HG03460 (cell line): ENCODE data around the gene GLRX.
A peak's percentile ranks its signal among the peaks of the same experiment; 100 is the strongest.
"Not testable (repeated sequence)": the region's sequence is repeated elsewhere in the genome, so short reads cannot be mapped to it uniquely, and the experiment has no call there.

ENCODE experiments used
- ATAC-seq: cut with Tn5 transposase; IDR thresholded peaks from one replicate; pipeline ENCODE4 v1.9.1; 2021; ENCODE audit not compliant: unreplicated experiment

The GLRX gene

DNA sequence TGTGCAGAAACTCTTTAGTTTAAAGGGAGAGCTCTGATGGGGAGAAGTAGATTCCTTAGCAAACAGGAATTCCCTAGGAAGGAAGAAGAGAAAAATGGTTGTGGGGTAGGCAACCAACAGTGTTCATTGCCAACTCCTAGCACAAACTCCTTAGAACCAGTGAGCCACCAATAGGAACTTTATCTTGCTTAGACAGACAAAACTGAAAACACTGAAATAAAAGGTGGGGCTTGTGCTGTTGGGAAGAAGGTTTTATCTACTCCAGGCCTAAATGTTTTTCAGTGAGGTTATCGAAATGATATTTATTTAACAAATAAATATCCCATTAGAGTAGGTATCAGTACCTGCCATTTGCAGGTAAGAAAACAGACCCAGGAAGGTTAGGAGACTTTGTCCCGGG lies 7.7 kb upstream of the GLRX start:
- no peak for ATAC-seq

DNA sequence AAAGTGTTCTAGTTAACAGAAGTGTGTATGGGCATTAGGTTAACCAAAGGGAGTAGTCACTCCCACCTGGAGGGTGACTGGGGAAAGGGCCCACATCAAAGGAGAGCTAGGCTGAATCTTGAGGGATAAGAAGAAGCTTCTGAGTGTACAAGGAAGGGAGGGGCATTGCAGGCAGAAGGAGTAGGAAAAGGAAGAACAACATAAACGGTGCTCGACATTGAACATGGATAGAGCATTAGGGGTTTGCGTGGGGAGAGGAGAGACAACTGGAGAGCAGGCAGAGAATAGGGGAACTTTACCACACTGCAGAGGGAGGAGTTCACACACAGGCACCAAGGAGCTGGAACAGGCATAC lies 5.3 kb upstream of the GLRX start:
- no peak for ATAC-seq

GRCh38 chr5:95826949-95827891 lies 4.7 kb upstream of the GLRX start:
- no peak for ATAC-seq

DNA sequence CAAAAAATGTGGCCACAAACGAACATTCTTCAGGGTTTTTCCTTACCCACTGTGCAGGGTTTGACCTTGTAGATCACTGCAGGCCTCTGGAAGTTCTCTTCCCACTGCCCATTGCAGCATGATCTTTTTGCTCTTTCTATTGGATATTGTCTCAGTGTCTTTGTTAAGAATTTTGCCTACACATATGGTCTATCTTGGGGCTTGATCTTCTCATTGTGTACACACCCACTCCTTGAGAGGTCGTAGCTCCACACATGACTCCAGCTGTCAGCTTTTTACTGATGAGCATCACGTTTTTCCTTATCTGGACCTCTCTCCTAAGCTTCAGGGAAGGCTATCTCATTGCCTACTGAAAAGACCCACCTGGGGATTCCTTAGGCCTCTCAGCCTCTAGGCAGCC lies 3.0 kb upstream of the GLRX start:
- no peak for ATAC-seq

GRCh38 chr5:95824747-95825146 lies 2.2 kb upstream of the GLRX start:
- ATAC-seq, result no peak

- peak; percentile 53 for ATAC-seq
Measured at GRCh38 chr5:95823738-95824609, 1.4 kb upstream of the GLRX start.

- ATAC-seq, result no peak
Measured at GRCh38 chr5:95823218-95823737, 752 bp upstream of the GLRX start.

GRCh38 chr5:95822043-95822541 lies 434 bp downstream of the GLRX start:
- peak; percentile 39 for ATAC-seq

GRCh38 chr5:95821110-95822021 lies 1.2 kb downstream of the GLRX start:
- ATAC-seq, result peak; percentile 18

DNA sequence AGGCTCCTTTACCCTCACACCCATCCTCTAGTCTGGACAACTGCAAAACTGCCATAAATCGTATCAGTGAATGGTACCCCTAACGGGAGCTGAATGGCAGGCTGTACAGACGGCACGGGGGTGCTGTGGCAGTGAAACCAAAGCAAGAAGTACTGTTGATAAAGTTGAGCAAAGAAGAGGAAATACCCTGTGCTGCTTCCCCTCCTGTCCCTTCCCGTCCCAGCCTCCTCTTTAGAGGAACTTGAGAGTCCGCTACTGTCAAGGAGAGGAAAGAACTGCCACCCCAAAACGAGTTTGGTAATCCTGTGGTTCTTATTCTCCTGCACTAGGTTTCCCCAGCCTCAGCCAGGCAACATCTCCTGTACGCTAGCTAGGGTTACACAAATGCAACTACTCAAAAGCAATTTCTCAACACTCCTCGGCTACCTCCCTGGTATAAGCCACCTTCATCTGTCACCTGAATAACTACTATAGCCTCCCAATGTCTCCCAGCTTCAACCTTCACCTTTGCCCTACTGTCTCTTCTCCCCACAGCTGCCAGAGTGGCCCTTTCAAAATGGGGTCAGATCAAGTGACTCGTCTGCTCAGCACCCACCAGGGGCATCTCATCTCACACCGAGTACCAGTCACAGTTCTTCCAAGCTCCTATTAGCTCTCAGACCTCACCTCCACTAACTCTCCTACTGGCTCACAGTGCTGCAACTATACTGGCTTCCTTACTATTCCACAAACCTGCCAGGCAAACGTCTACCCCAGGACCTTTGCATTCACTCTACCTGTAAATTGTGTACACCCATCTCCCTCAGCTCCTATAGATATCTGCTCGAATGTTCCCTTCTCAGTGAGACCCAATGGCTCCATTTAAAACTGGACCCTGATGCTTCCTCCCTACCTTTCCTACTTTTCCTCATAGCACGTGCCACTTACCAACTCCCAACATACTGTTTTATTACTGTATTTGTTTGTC lies 4.1 kb downstream of the GLRX start:
- ATAC-seq, result no peak

DNA sequence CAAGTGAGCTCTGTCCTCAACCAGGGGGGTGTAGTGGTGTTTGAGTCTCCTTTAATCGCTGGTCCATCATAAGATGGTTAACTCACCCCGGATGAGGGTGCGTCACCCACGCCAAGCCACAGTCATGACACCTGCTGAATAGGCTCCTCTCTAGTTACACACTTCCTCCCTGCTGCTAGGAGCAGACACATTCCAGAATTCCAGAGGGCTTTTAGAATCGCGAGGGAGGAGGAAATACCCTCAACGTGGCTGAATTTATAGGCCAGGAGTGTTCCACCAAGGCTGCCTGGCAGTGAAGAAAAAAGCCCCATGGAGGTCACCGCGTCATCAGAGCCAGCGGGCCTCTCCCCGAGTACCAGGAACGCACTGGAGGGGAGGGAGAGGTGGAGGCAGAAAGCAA lies 5.1 kb downstream of the GLRX start:
- no peak for ATAC-seq

DNA sequence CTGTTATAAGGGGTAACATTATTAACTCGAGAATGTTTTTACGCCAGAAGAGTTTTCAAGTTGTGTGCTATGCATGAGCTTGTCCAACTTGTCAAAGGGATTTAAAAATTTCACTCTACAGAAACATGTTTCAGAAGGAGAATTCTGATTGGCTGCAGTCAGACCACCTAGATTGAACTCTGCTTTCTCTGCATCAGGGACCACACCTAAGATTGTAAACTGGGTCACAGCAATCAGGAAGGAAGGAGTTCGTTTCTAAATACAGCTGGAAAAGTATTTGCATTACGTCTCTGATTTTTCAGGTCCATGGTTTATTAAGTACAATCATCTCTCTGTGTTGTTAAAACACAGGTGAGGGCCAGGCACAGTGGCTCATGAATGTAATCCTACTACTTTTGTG lies 5.8 kb downstream of the GLRX start:
- no peak for ATAC-seq

DNA sequence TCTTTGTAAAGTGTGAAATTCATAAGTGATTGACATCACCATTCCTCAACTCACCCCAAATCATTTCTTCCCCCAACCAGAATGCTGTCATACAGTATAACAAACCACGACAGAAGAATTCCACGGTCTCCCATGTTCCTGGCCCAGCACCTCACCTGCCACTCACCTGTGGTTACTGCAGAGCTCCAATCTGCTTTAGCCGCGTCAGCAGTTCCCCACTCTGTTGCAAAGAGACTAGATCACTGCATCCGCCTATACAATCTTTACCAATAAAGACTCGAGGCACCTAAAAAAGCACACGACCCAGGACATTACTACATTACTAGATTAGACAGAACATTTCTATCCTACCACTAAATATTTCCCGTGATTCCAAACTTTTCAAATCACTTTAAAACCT lies 6.2 kb downstream of the GLRX start:
- ATAC-seq, result no peak

DNA sequence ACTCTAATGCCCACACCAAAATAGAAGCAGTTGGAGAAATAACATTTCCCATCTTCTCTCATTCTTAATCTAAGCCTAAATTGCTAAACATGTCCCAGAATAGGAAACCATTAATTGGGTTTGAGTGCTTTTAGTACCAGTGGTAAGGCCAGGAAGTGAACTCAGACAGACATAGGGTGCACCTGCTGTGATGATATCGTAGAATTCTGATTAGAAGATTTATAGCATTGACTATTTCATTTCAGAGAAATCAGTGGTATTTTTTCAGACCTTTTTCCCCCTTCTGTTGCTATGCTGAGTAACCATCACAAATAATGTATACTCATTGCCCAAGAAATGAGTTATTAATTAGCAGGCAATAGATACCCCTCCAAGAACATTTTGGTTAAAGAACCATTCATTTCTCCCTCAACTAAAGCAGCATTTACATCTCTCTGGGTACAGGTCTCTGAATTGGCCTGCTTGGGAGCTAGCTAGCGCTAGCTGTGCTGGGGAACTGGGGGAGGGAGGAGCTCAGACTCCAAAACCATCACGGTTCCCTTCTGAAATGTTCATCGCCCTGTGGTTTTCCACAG lies 7.3 kb downstream of the GLRX start:
- ATAC-seq, result no peak

GRCh38 chr5:95813035-95813434 lies 9.5 kb downstream of the GLRX start:
- ATAC-seq, result not testable (repeated sequence)

GRCh38 chr5:95812074-95812471 lies 10.5 kb downstream of the GLRX start:
- ATAC-seq, result no peak

DNA sequence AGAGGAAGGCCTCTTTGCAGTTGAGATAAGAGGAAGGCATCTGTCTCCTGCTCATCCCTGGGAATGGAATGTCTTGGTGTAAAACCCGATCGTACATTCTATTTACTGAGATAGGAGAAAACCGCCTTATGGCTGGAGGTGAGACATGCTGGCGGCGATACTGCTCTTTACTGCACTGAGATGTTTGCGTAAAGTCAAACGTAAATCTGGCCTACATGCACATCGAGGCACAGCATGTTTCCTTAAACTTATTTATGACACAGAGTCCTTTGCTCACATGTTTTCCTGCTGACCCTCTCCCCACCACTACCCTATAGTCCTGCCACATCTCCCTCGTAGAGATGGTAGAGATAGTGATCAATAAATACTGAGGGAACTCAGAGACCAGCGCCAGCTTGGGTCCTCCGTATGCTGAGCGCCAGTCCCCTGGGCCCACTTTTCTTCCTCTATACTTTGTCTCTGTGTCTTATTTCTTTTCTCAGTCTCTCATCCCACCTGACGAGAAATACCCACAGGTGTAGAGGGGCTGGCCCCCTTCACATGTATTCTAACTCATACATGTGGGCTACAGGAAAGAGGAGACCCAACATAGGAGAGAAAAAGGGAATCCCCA lies 11.0 kb downstream of the GLRX start:
- not testable (repeated sequence) for ATAC-seq

DNA sequence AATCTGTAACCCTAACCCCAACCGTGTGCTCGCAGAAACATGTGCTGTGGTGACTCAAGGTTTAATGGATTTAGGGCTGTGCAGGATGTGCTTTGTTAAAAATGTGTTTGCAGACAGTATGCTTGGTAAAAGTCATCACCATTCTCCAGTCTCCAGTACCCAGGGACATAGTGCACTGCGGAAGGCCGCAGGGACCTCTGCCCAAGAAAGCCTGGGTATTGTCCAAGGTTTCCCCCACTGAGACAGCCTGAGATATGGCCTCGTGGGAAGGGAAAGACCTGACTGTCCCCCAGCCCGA lies 11.5 kb downstream of the GLRX start:
- ATAC-seq, result not testable (repeated sequence)
